ENCODE data around the gene GNB1.

DNA sequence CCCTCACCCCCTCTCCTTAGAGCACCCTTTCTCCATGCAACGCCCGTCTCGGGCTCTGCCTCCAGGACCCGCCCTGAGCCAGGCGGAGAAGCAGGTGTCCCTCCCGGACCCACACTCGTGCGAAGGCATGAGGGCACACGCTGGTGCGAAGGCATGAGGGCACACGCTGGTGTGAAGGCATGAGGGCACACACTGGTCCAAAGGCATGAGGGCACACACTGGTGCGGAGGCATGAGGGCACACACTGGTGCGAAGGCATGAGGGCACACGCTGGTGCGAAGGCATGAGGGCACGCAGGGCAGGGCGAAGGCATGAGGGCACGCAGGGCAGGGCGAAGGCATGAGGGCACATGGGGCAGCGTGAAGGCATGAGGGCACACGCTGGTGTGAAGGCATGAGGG, 34.0 kb upstream of the GNB1 start:
- TF ChIP-seq, protein P1, sequence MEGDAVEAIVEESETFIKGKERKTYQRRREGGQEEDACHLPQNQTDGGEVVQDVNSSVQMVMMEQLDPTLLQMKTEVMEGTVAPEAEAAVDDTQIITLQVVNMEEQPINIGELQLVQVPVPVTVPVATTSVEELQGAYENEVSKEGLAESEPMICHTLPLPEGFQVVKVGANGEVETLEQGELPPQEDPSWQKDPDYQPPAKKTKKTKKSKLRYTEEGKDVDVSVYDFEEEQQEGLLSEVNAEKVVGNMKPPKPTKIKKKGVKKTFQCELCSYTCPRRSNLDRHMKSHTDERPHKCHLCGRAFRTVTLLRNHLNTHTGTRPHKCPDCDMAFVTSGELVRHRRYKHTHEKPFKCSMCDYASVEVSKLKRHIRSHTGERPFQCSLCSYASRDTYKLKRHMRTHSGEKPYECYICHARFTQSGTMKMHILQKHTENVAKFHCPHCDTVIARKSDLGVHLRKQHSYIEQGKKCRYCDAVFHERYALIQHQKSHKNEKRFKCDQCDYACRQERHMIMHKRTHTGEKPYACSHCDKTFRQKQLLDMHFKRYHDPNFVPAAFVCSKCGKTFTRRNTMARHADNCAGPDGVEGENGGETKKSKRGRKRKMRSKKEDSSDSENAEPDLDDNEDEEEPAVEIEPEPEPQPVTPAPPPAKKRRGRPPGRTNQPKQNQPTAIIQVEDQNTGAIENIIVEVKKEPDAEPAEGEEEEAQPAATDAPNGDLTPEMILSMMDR (IDR thresholded peaks at IDR 0.05; ENCODE audit: poor library complexity), result no peak
- TF ChIP-seq EZH2 (IDR thresholded peaks at IDR 0.05; ENCODE audit: borderline replicate concordance) (no peak), EZH2phosphoT487 (IDR thresholded peaks at IDR 0.05; ENCODE audit: low read depth, severe bottlenecking, unreplicated experiment) (no peak)
